DLD1 (cell line): ENCODE measurements around the gene PAF1.

Experiments
- in situ Hi-C: cut with HindIII; loops from 2 replicates; pipeline ENCODE4 v1.10.0; 2017; ENCODE audit warnings: low sequenced_read_pairs

The PAF1 gene

DNA sequence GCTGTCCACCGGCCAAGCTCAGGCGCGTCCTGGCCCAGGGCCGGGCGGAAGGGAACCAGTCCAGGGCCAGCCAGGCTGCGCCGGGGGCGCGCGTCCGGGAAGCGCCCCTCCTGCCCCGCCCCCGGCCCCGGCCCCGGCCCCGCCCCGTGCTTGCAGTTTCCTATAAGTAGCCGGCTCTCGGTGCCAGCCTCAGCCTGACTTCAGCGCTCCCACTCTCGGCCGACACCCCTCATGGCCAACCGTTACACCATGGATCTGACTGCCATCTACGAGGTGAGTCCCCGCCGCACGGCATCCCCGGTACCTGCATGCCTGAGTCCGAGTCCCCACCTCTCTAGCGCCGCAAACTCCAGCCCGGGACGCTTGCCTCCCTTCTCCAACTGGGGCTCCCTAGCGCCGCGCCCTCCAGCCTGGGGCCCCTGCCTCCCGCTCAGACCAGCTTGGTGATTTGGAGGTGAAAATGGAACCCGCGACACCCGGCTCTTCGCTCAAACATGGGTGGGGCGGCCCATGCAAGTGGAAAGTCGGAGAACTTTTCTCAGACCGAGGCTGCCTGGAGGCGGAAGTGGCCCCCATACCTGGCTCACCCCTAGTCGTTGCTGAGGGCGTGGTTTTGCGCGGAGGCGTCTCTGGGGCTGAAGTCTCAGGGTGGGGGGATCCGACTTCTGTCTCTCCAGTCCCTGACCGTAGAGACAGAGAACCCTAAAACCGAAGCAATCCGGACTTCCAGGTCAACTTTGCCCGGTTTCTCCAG is 15.9 kb upstream of the PAF1 start, which contains the start of gene ZFP36:
ZFP36 (plus strand) TSS at position 192 of the 754 bp plus-strand sequence; CDS start at position 250, 58 bp downstream.
- in situ Hi-C loops, result no loop called here

DNA sequence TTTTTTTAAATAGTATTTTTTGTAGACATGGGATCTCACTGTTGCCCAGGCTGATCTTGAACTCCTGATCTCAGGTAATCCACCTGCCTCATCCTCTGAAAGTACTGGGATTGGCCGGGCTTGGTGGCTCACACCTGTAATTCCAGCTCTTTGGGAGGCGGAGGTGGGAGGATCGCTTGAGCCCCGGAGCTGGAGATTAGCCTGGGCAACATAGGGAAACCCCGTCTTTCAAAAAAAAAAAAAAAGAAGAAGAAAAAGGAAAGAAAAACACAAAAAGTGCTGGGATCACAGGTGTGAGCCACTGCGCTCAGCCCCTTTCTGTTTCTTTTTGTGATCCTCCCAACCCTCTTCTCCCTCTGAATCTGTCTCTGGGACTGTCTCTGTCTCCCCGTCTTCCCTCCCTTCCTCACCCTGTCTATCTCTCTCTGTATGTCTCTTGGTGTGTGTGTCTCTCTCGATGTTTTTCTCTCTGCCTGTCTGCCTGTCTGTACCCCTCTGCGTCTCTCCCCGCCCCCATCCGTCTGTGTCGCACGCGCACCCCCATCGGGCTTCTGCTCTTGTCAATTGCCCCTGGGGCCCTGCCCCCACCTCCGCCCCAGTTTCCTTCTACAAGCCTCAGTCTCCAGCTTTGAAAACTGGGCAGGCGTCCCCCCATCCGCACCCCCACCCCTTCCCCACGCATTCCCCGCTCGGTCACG is 15.2 kb upstream of the PAF1 start:
- in situ Hi-C loops, result no loop called here

DNA sequence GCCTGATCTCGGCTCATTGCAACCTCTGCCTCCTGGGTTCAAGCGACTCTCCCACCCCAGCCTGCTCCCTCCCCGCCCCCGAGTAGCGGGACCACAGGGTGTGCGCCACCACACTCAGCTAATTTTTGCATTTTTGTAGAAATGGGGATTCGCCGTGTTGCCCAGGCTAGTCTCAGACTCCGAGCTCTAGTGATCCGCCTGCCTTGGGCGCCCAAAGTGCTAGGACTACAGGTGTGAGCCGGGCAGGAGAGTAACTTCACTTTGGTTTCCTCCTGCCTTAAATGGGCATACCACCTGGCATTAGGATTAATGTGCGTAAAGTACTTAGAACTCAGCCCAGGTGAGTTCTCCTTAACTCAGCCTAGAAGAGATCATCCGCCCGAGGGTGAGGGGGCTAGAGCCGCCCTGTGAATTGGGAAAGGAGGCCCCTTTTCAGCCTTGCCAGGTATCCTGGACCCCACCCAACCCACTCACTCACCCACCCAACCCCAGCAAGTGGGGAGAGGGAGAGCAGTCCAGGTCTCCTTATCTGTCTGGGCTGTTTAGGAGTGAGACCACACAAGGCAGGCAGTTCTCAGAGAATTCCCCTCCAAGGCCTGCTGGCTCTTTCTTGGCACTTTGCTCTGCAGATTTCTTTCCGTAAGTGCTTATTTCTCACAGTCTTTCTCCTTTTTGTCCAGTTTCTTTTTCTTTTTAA is 14.5 kb upstream of the PAF1 start:
- in situ Hi-C loops, result no loop called here

DNA sequence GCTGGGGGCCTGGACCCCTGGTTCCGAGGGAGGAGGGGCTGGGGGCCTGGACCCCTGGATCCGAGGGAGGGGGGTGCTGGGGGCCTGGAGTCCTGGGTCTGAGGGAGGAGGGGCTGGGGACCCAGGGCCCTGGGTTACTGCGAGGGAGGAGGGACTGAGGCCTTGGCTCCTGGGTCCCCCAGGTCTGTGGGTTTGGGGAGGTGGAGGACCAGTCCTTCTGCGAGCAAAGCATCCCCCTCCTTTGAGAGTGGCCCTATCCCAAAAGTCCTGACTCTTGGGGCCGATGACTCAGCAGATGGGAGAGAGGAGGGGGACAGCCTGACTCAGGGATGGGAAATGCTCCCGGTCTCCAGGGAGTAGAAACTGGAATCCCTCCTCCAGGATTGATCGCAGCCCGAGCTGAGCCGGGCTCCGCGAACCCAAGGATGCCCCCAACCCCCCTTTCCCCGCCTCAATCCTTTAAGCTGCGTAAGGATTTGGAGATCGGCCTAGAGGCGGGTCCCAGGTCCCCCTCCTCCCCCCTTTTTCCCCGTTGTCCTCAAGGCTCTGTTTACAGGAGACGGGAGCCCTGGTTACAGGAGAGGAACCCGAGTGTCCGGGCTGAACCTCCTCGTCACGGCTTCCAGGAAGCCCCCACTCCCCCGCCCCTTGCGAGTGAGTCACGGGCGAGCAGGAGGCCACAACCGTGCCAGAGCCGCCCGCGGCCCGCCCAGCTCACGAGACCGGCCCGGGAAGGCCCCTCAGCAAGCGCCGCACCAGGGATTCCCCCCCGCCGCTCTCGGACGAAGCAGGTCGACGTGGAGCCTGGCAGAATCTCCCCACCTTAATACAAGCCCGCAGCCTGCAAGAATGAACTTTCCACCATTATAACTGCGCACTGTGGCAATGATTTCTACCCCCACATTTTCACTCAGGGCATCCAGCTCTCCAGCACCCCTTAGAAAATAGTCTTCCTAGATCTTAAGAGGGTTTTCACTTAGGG is 12.7 kb upstream of the PAF1 start:
- in situ Hi-C loops, result no loop called here

DNA sequence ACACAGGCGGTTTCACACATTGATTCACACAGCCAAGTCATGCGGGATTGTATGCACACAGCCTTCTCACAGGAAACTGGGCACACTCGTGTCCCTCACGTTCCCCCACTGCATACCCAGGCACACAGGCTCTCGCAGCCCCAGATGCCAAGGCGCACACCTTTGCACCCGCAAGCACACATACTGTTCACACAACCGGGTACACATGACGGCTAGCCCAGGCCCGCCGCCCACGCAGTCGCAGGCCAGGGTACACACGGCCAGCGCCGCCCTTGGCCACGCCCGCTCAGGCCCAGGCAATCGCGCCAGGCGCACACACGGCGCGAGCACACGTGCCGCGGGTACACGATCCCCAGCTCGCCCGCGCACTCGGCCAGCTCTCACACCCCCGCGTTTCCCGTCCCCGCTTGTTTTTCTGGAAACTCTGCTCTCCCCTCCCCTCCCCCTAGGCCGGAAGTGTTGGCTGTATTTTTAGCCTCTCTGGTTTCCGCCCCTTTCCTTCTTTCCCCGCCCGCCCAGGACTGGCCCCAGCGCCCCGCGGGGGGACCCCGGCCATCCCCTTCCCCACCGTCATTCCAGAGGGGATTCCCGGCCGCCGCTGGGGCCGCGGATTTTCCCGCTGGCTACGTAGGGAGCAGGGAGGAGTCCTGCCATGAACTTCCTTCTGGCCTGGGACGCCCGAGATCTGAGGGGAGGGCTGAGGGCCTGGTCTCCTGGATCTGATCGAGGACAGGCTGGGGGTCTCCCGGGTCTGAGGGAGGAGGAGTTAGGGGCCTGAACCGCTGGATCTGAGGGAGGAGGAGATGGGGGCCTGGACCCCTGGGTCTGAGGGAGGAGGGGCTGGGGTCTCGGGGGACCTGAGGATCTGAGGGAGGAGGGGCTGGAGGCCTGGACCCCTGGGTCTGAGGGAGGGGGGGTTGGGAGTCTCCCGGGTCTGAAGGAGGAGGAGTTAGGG is 11.7 kb upstream of the PAF1 start:
- in situ Hi-C loops, result no loop called here

DNA sequence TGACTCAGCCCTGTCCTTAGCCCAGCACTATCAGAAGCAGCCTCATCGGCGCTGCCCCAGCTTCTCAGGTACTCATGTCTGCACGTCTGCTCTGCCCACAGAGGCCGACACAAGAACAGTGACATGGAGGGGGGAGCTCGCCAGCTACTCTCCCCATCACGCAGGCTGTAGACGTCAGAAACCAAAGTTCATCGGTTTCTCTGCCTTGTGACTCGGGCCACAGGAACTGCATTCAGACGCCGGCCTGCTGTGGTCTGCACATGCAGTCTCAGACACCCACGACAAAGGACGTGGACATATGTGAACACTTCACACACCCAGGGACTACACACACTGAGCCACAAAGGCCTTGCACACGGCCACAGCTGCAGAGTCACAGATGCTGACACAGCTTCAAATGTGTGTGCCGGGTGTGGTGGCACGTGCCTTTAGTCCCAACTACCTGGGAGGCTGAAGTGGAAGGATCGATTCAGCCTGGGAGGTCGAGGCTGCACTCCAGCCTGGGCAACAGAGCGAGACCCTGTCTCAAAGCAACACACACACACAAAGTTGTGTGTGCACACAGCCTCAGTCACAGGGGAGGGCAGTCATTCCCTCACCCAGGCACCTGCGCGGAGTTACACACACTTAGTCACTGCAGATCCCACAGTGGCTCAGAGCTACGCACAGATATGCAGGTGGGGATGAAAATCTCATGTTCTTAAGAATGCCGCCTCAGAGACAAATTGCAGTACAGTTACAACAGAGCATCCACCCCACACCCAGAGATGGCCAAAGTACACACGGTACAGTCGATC is 10.8 kb upstream of the PAF1 start:
- in situ Hi-C loops, result no loop called here

DNA sequence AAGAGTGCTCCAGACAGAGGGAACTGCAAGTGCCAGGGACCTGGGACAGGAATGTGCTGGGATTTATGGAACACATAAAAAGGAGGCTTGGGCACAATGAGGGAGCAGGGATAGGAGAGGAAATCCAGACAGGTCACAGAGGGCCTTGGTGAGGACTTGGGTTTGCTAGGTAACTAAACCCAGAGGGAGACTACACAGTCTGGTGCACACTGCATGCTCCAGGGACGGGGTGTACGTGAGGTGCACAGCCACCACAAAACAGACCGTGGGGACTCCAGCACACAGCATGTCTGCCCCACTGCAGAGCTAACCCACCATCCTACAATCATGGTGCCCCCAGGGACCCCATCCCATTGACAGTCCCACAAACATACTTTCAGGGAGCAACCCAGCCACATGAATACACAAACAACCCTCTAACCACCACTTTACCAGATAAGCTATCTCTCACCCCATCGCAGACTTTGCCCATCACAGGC is 10.2 kb upstream of the PAF1 start:
- in situ Hi-C loops, result no loop called here

DNA sequence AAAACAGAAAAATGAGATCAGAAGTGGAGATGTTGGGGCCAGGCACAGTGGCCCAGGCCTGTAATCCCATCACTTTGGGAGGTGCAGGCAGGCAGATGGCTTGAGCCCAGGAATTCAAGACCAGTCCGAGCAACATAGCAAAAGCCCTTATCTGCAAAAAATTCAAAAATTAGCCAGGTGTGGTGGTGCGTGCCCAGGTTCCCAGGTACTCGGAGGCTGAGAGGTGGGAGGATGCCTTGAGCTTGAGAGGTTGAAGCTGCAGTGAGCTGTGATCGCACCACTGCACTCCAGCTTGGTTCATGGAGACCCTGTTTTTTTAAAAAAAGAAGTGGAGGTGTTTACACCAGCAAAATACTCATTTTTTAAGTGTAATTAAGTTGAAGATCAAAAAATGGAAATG is 9.2 kb upstream of the PAF1 start:
- in situ Hi-C loops, result no loop called here

DNA sequence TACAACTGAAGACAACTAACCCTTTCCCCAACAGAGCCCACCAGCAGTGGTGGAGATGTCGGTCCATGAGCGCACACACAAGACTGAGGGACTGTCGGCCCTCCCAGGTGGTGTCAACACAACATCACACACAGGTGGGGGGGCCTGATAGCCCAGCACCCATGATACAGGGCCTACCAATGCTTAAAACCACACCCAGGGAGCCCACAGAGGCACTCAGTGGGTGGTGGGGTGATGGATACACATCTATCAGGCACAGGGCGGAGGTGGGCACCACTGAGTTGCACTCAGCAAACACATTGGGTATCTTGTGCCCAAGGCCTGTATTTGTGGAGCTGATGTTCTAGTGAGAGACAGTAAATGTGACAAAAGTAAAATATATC is 8.8 kb upstream of the PAF1 start:
- in situ Hi-C loops, result no loop called here

DNA sequence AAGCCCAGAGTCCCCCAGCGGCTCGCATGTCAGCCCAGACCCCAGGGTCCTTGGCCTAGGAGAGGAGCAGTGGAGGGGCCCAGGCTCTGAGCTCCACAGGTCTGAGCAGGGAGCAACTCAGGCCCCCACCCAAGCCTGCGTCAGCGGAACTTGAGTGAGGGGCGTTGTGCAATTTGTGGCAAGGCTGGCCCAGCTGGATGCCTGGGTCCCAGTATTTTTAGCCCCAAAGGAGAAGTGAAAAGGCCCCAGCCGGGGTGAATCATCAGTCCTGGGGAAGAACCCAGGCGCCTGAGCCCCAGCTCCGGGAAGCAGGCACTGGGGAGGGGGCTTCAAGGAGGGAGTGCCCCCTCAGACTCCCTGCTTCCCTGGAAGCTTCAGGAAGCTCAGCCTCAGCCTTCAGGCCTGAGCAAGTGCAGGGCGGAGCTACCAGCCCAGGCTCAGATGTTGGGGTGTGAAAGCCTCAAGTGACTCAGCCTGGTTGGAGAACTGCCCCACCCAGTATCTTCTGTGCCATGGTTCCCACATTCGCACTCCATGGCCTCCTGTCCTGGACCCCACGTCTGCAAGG is 7.5 kb upstream of the PAF1 start:
- in situ Hi-C loops, result no loop called here

DNA sequence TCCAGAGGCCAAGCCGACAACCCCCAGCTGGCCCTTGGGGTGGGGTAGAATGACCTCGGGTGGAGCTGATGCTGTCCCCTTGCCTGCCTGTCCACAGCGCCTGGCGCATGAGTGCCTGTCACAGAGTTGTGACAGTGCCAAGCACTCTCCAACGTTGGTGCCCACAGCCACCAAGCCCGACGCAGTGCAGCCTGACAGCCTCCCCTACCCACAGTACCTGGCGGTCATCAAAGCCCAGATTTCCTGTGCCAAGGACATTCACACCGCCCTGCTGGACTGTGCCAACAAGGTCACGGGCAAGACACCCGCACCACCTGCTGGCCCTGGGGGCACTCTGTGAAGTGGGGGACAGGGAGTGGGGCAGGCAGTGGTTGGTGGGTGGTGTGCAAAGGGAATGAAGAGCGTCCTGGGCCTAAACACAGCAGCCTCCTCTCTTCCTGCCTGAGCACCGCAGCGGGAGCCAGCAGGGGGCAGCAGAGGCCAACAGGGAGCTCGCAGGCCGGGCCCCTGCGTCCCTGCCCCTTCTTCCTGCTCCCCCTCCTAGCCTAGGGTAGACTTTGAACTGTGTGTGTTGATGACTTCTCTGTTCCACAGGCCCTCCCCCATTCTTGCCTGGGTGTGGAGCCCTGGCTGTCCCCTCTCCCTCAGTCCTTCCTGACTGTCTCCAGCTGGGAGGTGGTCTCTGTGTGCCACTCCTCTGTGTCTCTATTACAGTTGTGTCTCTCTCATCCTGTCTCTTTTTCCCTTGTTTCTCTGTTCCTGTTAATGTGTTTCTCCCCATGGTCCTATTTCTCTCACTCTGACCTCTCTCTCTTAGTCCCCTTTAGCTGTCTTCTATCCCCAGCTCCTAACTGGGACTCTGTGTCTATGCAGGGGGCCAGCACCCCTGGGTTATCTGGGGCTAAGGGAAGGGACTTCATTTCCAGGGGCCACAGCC is 6.7 kb upstream of the PAF1 start:
- in situ Hi-C loops, result no loop called here

DNA sequence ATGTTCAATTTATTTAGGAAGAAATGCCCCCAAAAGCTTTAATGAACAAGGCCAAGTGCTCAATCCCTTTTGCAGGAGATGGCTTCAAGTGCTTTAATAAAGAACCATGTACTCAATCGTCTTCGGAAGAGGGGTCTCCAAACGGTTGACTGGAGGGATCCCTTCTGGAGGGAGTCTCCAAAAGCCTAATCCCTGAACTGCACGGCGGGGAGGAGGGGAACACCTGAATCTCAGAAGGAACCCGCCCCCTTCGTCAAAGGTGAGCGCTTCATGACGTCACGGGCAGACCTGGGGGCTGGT is 505 bp downstream of the PAF1 start:
- in situ Hi-C loops, result no loop called here

DNA sequence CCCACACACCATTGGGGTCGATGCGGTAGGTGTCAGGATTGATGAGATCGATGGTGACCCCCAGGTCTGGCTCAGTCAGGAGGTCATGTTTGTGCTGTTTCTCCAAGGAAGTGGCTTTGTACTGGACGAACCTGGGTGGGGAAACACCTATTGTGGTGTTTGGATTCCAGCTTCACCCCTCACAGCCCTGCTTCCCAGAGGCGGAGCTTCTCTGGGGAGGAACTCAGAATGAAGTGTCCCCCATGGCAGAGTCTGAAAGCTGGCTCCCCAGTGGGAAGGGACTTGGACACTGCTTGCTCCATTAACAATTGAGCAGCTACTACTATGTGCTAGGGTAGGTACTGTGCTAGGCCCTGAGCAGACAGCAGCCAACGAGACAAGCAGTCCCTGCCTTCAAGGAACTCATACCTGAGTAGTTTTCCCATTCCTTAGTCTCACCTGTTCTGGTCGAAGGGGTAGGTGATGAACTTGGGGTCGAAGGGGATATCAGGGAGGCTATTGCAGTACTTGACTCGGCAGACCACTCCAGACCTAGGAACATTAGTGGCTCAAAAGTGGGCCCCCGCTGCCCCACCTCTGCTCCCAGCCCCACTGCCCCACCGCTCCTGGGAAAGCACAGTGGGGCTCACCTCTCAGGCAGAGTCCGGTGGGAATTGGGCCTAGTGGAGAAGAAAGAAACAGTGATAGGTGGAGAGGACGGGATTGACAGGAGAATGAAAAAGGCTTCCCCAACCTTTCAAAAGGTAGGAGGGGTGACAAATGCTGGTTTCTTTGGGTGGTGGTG is 1.1 kb downstream of the PAF1 start:
- in situ Hi-C loops, result no loop called here

DNA sequence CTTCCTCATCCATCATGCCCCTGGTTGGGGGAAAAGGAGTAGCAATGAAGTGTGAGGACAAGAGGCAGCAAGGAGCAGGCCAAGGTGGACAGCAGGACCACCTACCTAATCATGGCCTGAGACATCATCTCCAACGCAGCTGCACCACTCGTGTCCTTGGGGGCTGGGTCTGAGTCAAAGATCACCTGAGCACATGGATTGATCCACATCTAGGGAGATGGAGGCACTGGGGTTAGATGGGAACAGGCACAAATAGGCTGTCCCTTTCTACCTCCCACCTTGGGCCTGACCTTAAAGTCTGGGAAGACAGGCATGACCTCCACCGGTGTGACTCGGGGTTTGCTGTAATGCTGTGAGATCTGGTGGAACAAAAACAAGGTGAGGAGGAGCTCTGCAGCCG is 2.2 kb downstream of the PAF1 start:
- in situ Hi-C loops, result no loop called here

DNA sequence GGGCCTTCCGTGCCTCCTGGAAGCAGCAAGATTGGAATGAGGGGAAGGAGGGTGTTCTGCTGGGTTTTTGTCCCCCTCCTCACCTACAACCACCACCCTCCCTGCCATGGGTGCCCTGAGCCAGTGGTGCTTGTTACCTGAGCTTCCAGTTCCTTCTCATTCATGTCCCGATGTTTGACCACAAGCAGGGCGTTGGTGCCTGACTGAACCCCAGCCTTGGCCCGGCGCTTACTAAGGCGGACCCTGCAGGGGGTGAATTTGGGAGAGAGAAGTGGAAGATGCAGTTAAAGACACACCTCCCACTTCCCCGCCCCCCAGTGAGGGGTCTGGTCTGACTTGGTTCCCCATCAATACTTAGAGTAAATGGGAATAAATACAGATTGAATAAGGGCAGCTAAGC is 4.3 kb downstream of the PAF1 start:
- in situ Hi-C loops, result no loop called here

DNA sequence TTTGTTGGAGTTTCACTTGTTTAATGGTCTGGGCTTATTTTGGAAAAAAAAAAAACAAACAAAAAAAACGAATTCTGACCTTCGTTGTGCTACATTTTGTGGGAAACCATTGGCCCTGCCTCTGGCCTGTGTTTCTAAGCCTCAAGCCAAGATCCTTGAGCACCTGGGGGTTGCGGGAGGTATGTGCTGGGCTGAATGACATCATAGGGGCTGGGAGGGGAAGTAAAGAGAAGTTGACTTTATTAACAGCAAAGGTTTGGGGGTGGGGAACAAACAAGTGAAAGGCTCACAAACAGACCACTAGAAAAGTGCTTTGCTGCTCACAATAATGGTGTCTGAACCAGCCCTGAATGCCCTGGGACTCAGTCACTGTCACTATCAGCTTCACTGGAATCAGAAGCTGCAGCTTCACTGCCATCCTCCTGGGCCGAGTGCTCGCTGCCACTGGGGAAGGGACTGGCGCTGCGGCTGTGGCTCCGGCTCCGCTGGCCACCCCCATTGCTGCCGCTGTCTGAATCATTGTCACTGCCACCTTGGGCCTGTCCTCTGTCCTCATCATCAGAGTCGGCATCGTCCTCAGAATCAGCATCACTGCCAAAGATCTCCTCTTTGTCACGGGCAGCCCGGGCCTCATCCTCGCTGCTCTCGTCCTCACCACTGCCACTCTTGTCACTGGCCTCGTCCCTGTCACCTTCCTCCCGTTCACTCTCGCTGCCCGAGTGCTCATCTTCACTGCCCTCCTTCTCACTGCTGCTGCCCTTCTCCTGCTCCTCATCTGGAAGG is 5.1 kb downstream of the PAF1 start:
- in situ Hi-C loops, result no loop called here
